Activated naive CD8-positive, alpha-beta T cell (primary cell): ENCODE measurements around the gene CEP131.

Experiments
- H3K27ac Mint-ChIP-seq: one replicate; pipeline ENCODE4 v1.8.0; 2021; ENCODE audit warnings: mixed read lengths
- H3K27me3 Mint-ChIP-seq: one replicate; pipeline ENCODE4 v1.8.0; 2021; ENCODE audit warnings: mixed read lengths
- H3K36me3 Mint-ChIP-seq: one replicate; pipeline ENCODE4 v1.8.0; 2021; ENCODE audit warnings: mixed read lengths
- H3K4me1 Mint-ChIP-seq: one replicate; pipeline ENCODE4 v1.8.0; 2021; ENCODE audit warnings: low read depth, mixed read lengths
- H3K4me3 Mint-ChIP-seq: one replicate; pipeline ENCODE4 v1.8.0; 2021; ENCODE audit warnings: mild to moderate bottlenecking, mixed read lengths
- H3K9me3 Mint-ChIP-seq: one replicate; pipeline ENCODE4 v1.8.0; 2021; ENCODE audit warnings: low read depth, mixed read lengths

Gene CEP131

GRCh38 chr17:81195941-81196495, 26.7 kb downstream of the CEP131 start:
- H3K36me3 Mint-ChIP-seq, result no peaks in the 10 kb centered on the region
- H3K27me3 Mint-ChIP-seq, result no peaks in the 10 kb centered on the region
- H3K27ac Mint-ChIP-seq, result no peak overlapping the region
- H3K4me1 Mint-ChIP-seq, result no peaks in the 10 kb centered on the region
- H3K4me3 Mint-ChIP-seq, result no peak overlapping the region
- H3K9me3 Mint-ChIP-seq, result no peaks in the 10 kb centered on the region

DNA sequence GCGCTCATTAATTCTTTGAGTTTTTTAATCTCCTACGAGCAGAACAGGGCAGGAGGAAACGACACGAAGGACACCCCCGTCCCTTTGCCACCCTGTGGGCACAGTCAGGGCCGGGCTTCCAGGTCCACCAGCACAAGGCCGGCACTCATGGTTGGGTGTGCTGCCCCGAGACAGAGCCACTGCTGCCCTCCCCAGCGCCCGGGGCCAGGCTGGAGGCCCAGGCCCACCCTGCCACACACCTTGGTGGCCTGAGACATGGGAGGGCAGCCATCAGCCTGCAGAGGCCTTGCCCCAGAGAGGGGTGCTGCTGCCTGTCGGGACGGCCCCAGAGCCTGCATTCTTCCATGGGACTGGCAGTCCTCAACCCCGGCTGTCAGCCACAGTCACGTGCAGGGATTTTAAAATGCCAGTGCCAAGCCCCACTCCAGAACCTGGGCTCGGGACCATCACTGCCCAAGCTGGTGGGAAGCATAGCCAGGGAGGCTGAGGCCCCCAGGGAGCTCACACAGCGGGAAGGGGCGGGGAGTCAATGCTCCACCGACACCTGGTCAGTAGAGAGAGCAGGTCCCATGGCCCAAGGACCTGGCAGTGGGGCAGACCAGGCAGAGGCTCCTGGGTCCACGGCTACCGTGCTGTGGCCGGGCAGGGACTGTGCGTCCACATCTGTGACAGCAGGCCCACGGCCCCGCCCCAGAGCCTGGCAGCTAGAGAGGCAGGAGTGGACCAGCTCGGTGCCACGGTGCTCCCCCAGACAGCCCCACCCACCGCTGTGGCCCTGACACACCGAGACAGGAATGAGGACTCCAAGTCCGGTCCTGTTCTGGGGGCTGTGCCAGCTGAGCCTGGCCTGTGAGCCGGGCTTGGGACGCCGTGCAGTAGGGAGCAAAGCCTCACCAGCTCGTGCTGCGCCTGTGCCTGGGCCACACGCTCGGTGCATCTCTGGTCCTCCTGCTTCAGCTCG, 27.5 kb downstream of the CEP131 start:
- Mint-ChIP-seq H3K36me3 (no peaks in the 10 kb centered on the region), H3K27me3 (no peaks in the 10 kb centered on the region), H3K4me3 (no peak overlapping the region), H3K27ac (no peak overlapping the region), H3K4me1 (no peaks in the 10 kb centered on the region), H3K9me3 (no peaks in the 10 kb centered on the region)

- H3K36me3 Mint-ChIP-seq, result no peaks in the 10 kb centered on the region
- no peaks in the 10 kb centered on the region for H3K9me3 Mint-ChIP-seq
- no peaks in the 10 kb centered on the region for H3K27me3 Mint-ChIP-seq
- H3K4me3 Mint-ChIP-seq, result no peak overlapping the region
- H3K27ac Mint-ChIP-seq, result no peak overlapping the region
- no peaks in the 10 kb centered on the region for H3K4me1 Mint-ChIP-seq
Observed at GRCh38 chr17:81194225-81194760, 28.5 kb downstream of the CEP131 start.

- Mint-ChIP-seq H3K27me3 (no peaks in the 10 kb centered on the region), H3K27ac (no peak overlapping the region), H3K36me3 (no peaks in the 10 kb centered on the region), H3K4me3 (no peak overlapping the region), H3K4me1 (no peaks in the 10 kb centered on the region), H3K9me3 (no peaks in the 10 kb centered on the region)
Observed at GRCh38 chr17:81193470-81194224, 29.1 kb downstream of the CEP131 start.

- H3K4me1 Mint-ChIP-seq, result no peaks in the 10 kb centered on the region
- H3K4me3 Mint-ChIP-seq, result no peak overlapping the region
- no peaks in the 10 kb centered on the region for H3K27me3 Mint-ChIP-seq
- H3K9me3 Mint-ChIP-seq, result no peaks in the 10 kb centered on the region
- no peaks in the 10 kb centered on the region for H3K36me3 Mint-ChIP-seq
- no peak overlapping the region for H3K27ac Mint-ChIP-seq
Observed at GRCh38 chr17:81193051-81193410, 29.7 kb downstream of the CEP131 start.

- Mint-ChIP-seq H3K4me3 (no peak overlapping the region), H3K27ac (no peak overlapping the region), H3K36me3 (no peaks in the 10 kb centered on the region), H3K27me3 (no peaks in the 10 kb centered on the region), H3K9me3 (no peaks in the 10 kb centered on the region), H3K4me1 (no peaks in the 10 kb centered on the region)
Observed at GRCh38 chr17:81192386-81193050, 30.2 kb downstream of the CEP131 start.

- no peaks in the 10 kb centered on the region for H3K27me3 Mint-ChIP-seq
- H3K9me3 Mint-ChIP-seq, result no peaks in the 10 kb centered on the region
- H3K4me3 Mint-ChIP-seq, result no peak overlapping the region
- no peaks in the 10 kb centered on the region for H3K4me1 Mint-ChIP-seq
- no peaks in the 10 kb centered on the region for H3K36me3 Mint-ChIP-seq
- H3K27ac Mint-ChIP-seq, result no peak overlapping the region
Observed at GRCh38 chr17:81191646-81192045, 31.1 kb downstream of the CEP131 start.

- H3K27me3 Mint-ChIP-seq, result no peaks in the 10 kb centered on the region
- H3K36me3 Mint-ChIP-seq, result no peaks in the 10 kb centered on the region
- H3K4me3 Mint-ChIP-seq, result no peak overlapping the region
- H3K4me1 Mint-ChIP-seq, result no peaks in the 10 kb centered on the region
- H3K27ac Mint-ChIP-seq, result no peak overlapping the region
- no peaks in the 10 kb centered on the region for H3K9me3 Mint-ChIP-seq
Observed at GRCh38 chr17:81191116-81191515, 31.6 kb downstream of the CEP131 start.

DNA sequence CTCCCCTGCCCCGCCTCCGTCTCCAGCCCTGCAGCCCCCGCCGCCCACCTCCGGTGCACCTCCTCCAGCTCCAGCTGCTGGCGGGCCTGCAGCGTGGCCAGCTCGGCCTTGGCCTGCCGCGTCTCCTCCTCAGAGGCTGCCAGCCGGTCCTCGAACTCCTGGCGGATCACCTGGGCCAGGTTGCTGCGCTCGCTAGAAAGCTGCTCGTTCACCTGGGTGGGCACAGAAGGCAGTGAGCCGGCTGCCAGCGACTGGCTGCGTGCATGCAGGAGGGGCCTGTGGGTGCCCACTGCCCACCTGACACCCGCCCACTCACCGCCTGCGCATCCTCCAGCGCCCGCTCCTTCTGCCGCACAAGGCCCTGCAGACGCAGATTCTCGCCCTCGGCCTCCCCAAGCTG, 32.2 kb downstream of the CEP131 start:
- no peaks in the 10 kb centered on the region for H3K4me1 Mint-ChIP-seq
- no peaks in the 10 kb centered on the region for H3K9me3 Mint-ChIP-seq
- H3K27me3 Mint-ChIP-seq, result no peaks in the 10 kb centered on the region
- H3K27ac Mint-ChIP-seq, result no peak overlapping the region
- no peaks in the 10 kb centered on the region for H3K36me3 Mint-ChIP-seq
- no peak overlapping the region for H3K4me3 Mint-ChIP-seq

DNA sequence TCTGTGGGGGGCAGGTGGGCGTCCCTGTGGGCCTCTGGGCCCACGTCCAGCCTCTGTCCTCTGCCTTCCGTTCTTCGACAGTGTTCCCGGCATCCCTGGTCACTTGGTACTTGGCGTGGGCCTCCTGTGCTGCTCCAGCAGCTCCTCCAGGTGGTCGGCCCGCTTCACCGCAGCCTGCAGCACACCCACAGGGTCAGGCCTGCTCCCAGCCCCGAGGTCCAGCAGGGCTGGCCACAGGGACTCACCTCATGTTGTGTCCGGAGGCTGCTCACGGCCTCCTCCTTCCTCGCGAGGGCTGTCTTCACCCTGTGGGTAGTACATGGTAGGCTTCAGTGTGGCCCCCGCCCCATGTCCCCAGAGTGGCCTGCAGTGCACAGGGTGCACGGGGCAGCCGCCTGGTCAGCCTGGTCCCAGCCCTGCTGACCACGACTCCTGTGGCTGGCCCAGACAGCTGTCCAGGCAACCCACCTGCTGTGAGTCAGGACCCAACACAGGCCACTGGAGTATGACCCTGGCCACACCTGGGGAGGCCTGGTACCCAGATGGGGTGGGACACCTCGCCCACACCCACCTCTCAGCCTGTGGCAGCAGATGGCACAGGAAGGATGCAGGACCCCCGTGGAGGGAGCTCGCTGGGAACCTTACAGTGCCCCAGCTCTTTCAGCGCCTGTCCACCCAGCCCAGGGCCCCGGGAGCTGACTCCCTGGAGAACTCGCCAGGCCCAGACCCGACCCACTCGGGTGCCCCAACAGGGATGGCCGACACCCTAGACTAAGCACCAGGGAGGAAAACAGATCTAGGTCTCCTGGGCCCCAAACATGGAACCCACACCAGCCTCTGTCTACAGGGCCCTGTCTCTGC, 32.9 kb downstream of the CEP131 start:
- H3K27me3 Mint-ChIP-seq, result no peaks in the 10 kb centered on the region
- no peak overlapping the region for H3K4me3 Mint-ChIP-seq
- H3K9me3 Mint-ChIP-seq, result no peaks in the 10 kb centered on the region
- no peaks in the 10 kb centered on the region for H3K36me3 Mint-ChIP-seq
- H3K4me1 Mint-ChIP-seq, result no peaks in the 10 kb centered on the region
- H3K27ac Mint-ChIP-seq, result no peak overlapping the region

GRCh38 chr17:81189016-81189415, 33.7 kb downstream of the CEP131 start:
- Mint-ChIP-seq H3K4me3 (no peak overlapping the region), H3K27me3 (no peaks in the 10 kb centered on the region), H3K9me3 (no peaks in the 10 kb centered on the region), H3K36me3 (no peaks in the 10 kb centered on the region), H3K27ac (no peak overlapping the region), H3K4me1 (no peaks in the 10 kb centered on the region)

GRCh38 chr17:81188491-81188840, 34.3 kb downstream of the CEP131 start:
- H3K27ac Mint-ChIP-seq, result no peak overlapping the region
- no peaks in the 10 kb centered on the region for H3K4me1 Mint-ChIP-seq
- H3K9me3 Mint-ChIP-seq, result no peaks in the 10 kb centered on the region
- no peak overlapping the region for H3K4me3 Mint-ChIP-seq
- no peaks in the 10 kb centered on the region for H3K36me3 Mint-ChIP-seq
- H3K27me3 Mint-ChIP-seq, result no peaks in the 10 kb centered on the region

GRCh38 chr17:81187586-81188490, 34.9 kb downstream of the CEP131 start:
- Mint-ChIP-seq H3K4me1 (no peaks in the 10 kb centered on the region), H3K27me3 (no peaks in the 10 kb centered on the region), H3K4me3 (no peak overlapping the region), H3K9me3 (no peaks in the 10 kb centered on the region), H3K36me3 (no peaks in the 10 kb centered on the region), H3K27ac (no peak overlapping the region)
